GM13976 (cell line): ENCODE results near the gene CADM2.

ENCODE experiments used
- DNase-seq: peaks from one replicate; pipeline ENCODE4 v3.0.0; 2012; ENCODE audit warnings: low spot score
- in situ Hi-C: fragments of 300-500 bp; cut with MboI; formaldehyde crosslinking; loops from one replicate; pipeline ENCODE4 v1.12.0; 2022; ENCODE audit warnings: low sequenced_read_pairs, mixed read lengths, inconsistent platforms; ENCODE audit not compliant: unreplicated experiment
- TF ChIP-seq, protein P1 (sequence below): IDR thresholded peaks from 2 replicates; pipeline ENCODE4 v1.5.1; 2012; ENCODE audit warnings: borderline replicate concordance, mild to moderate bottlenecking; ENCODE audit not compliant: insufficient read depth; ENCODE audit errors: extremely low read depth, missing control alignments, control extremely low read depth

CADM2 gene

DNA sequence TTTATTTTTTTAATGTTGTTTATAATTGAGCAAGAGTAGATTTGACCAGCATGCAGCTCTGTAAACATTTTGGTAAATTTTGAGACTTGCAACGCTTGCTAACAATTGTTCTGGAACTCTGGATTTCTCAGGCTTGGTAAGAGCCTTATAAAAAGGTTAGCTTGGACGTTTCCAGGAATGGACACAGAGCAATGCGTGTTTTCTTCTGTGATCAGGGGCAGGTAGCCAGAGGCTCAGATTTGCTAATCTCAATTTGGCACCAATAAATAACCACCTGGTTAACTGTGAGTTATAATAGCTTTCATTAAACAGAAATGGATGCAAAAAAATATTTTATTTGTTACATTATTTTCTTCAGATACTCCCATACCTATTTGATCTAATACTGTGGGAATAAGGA, 39.8 kb downstream of the CADM2 start:
- DNase-seq: no peak
- in situ Hi-C loops: no loop called here
- TF ChIP-seq, protein P1, sequence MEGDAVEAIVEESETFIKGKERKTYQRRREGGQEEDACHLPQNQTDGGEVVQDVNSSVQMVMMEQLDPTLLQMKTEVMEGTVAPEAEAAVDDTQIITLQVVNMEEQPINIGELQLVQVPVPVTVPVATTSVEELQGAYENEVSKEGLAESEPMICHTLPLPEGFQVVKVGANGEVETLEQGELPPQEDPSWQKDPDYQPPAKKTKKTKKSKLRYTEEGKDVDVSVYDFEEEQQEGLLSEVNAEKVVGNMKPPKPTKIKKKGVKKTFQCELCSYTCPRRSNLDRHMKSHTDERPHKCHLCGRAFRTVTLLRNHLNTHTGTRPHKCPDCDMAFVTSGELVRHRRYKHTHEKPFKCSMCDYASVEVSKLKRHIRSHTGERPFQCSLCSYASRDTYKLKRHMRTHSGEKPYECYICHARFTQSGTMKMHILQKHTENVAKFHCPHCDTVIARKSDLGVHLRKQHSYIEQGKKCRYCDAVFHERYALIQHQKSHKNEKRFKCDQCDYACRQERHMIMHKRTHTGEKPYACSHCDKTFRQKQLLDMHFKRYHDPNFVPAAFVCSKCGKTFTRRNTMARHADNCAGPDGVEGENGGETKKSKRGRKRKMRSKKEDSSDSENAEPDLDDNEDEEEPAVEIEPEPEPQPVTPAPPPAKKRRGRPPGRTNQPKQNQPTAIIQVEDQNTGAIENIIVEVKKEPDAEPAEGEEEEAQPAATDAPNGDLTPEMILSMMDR: no peak

DNA sequence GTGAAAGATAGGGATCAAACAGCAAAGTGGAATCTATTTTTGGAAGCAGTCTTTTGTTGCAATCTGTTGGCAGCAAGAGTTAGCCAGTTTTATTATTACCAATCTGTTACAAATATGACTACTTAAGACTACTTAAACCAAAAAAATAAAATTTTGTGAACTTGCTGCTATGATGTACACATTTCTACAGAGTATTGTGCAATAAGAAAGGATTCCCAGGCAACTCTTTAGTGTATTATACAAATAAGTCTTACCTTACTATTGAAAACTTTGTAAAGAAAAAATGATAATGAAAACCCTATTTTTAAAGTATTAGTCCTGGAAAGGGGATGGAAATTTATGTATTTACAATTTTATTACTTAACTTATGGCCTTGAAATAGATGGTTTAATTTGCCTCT, 44.7 kb downstream of the CADM2 start:
- in situ Hi-C loops: no loop called here
- DNase-seq: no peak
- TF ChIP-seq, protein P1: no peak

DNA sequence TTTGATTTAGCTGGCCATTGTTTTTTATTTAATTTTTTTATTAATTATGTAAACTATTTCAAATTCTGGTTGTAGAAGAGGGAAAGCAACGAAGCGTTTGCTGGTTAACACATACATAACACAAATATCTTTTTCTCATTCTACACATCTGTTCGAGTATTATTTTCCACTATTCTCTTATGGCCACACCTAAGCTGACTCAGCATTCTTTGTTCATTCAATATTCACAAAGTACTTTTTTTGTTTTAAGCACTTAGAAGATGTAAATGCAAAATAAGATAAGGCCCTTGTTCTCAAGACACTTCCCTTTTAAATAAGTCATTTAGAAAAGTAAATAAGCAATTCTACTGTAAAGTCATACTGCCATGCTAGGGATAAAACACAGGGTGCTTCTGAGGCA, 45.4 kb downstream of the CADM2 start:
- no peak for DNase-seq
- TF ChIP-seq, protein P1: no peak
- in situ Hi-C loops: no loop called here

DNA sequence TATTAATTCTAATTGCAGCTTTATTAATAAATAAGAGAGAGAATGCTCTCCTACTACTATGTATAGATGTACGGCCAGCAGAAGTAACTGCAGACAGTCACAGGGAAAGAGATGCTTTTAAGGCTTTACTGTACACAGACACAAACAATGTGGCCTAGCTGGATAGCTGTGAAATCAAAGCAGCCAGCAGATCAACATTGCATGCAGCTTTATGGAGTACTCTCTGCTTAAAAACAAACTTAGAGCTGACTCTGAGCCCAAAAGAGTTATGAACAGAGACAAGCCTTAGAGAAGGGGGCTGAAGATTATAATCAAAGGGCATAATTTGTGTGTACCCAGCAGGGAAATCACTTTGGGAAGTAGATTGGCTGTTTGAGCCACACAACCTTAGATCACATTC, 47.2 kb downstream of the CADM2 start:
- in situ Hi-C loops: no loop called here
- TF ChIP-seq, protein P1: no peak
- no peak for DNase-seq

DNA sequence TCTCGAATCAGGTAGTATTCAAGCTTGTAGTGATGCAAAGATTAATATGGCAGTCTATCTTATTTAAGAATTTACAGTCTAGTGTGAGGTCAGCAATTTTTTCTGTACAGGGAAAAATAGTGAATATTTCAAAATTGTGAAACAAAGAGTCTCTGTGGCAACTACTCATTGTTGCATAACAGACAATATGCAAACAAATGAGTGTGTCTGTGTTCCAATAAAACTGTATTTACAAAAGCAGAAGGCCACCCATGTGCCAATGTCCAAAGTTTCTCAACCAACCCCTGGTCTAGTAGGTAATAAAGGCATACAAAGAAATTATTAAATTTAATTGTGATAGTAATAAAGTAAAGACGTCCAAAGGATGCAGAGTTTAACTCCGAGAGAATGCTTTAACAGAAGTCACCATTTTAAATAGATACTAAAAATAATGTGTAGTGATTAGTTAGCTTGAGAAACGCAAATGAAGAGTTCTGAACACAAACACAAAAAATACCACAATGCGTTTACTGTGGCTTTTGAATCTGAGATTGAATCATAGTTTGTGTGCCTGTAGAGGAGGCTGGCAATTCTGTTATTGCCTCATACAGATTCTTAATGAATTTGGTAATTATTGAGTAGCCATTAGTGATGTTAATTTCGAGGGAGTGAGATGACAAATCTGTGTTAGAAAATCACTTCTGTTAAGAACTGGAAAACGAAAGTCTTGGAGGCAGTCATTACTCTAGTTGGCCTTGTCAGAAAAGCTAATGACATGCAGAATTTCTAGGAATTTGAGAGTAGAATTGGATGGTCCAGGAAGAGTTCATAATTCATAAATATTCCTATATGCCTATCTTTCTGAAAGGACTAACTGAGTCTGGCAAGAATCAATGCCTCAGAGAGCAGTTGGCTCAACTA, 48.7 kb downstream of the CADM2 start:
- in situ Hi-C loops: no loop called here
- TF ChIP-seq, protein P1: no peak
- DNase-seq: no peak

DNA sequence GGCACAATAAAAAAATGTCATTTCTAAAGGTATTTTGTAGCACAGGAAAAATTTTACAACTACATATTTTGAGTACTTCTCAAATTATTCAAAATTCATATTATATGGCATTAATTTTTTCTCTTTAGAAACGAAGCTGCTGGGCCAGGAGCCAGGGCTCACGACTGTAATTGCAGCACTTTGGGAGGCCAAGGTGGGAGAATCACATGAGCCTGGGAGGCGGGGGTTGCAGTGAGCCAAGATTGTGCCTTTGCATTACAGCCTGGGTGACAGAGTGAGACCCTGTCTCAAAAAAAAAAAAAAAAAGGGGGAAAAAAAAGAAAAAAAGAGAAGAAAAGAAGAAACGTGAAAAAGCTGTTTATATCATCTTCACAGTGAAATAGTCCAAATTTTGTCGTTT, 62.0 kb downstream of the CADM2 start:
- DNase-seq: no peak
- TF ChIP-seq, protein P1: no peak
- in situ Hi-C loops: no loop called here
